HEK293T (cell line): ENCODE data around the gene SEMA4A.

ENCODE experiments used
- CTCF ChIA-PET: fragments of 350-600 bp; formaldehyde crosslinking; extraction: SDS; loops from one replicate; lab custom pipeline; 2021; ENCODE audit warnings: antibody characterized with exemption, inconsistent platforms; lab: Yijun Ruan, JAX
- POLR2A ChIA-PET: fragments of 350-600 bp; formaldehyde crosslinking; extraction: SDS; loops from one replicate; lab custom pipeline; 2020; ENCODE audit warnings: antibody characterized with exemption, inconsistent platforms; lab: Yijun Ruan, JAX
- DNase-seq: peaks from one replicate; pipeline ENCODE4 v3.0.0; 2012; ENCODE audit warnings: mixed read lengths; ENCODE audit errors: extremely low spot score
- ARNT ChIP-seq: fragments of 450-650 bp; IDR thresholded peaks from 2 replicates; pipeline ENCODE4 v1.6.1; 2017; ENCODE audit warnings: mild to moderate bottlenecking
- BHLHE40 ChIP-seq: fragments of 450-650 bp; IDR thresholded peaks from 2 replicates; pipeline ENCODE4 v1.6.1; 2016; ENCODE audit warnings: mild to moderate bottlenecking, moderate library complexity, borderline replicate concordance
- CTBP1 ChIP-seq: fragments of 450-650 bp; IDR thresholded peaks from 2 replicates; pipeline ENCODE4 v1.6.1; 2016; ENCODE audit warnings: borderline replicate concordance
- ELF4 ChIP-seq: fragments of 450-650 bp; IDR thresholded peaks from 2 replicates; pipeline ENCODE4 v1.6.1; 2017; ENCODE audit warnings: antibody characterized with exemption
- FOXA1 ChIP-seq: fragments of 450-650 bp; IDR thresholded peaks from 2 replicates; pipeline ENCODE4 v1.6.1; 2016; ENCODE audit warnings: mild to moderate bottlenecking
- FOXK2 ChIP-seq: fragments of 450-650 bp; IDR thresholded peaks from 2 replicates; pipeline ENCODE4 v1.6.1; 2016; ENCODE audit warnings: mild to moderate bottlenecking
- FOXM1 ChIP-seq: fragments of 450-650 bp; IDR thresholded peaks from 2 replicates; pipeline ENCODE4 v1.6.1; 2017; ENCODE audit warnings: mild to moderate bottlenecking, borderline replicate concordance
- HDGF ChIP-seq: fragments of 450-650 bp; IDR thresholded peaks from 2 replicates; pipeline ENCODE4 v1.6.1; 2017; ENCODE audit warnings: antibody characterized with exemption, borderline replicate concordance
- L3MBTL2 ChIP-seq: fragments of 450-650 bp; conservative IDR thresholded peaks from 2 replicates; pipeline ENCODE4 v1.6.1; 2016; ENCODE audit warnings: mild to moderate bottlenecking
- LEF1 ChIP-seq: fragments of 450-650 bp; IDR thresholded peaks from 2 replicates; pipeline ENCODE4 v1.6.1; 2017; ENCODE audit warnings: mild to moderate bottlenecking, borderline replicate concordance
- NFRKB ChIP-seq: fragments of 450-650 bp; IDR thresholded peaks from 2 replicates; pipeline ENCODE4 v1.6.1; 2016; ENCODE audit warnings: mild to moderate bottlenecking, moderate library complexity
- PKNOX1 ChIP-seq: fragments of 450-650 bp; IDR thresholded peaks from 2 replicates; pipeline ENCODE4 v1.6.1; 2016
- SP1 ChIP-seq: fragments of 450-650 bp; IDR thresholded peaks from 2 replicates; pipeline ENCODE4 v1.6.1; 2017
- SUZ12 ChIP-seq: fragments of 450-650 bp; IDR thresholded peaks from 2 replicates; pipeline ENCODE4 v1.6.1; 2016; ENCODE audit warnings: mild to moderate bottlenecking
- TARDBP ChIP-seq: fragments of 450-650 bp; IDR thresholded peaks from 2 replicates; pipeline ENCODE4 v1.6.1; 2016
- ZNF384 ChIP-seq: fragments of 450-650 bp; IDR thresholded peaks from 2 replicates; pipeline ENCODE4 v1.6.1; 2016

SEMA4A gene

GRCh38 chr1:156136970-156137483 lies 16.4 kb upstream of the SEMA4A start:
- TF ChIP-seq BHLHE40: no peak
- no peak for TF ChIP-seq FOXK2
- TF ChIP-seq ZNF384: no peak
- no peak for TF ChIP-seq NFRKB
- no peak for TF ChIP-seq TARDBP
- TF ChIP-seq HDGF: no peak
- TF ChIP-seq FOXA1: no peak
- TF ChIP-seq SP1: no peak
- no peak for TF ChIP-seq LEF1
- no peak for TF ChIP-seq CTBP1
- no peak for TF ChIP-seq ARNT
- no peak for TF ChIP-seq L3MBTL2
- no peak for TF ChIP-seq ELF4
- ChIA-PET POLR2A (interaction anchor here (0.8 to 1.2 kb wide), 2 partner anchors 44 to 76 kb away, joined by 4 to 7 read pairs; partner anchors contain the start of gene PMF1), CTCF (interaction anchor here (0.6 to 1.4 kb wide), 3 partner anchors 8 to 88 kb away, joined by 3 to 4 read pairs (median 3); no protein-coding TSS in a partner anchor)
- DNase-seq: no peak

- ChIA-PET CTCF (no interaction called here), POLR2A (no interaction called here)
- DNase-seq: no peak
- TF ChIP-seq ARNT (no peak), LEF1 (no peak), FOXK2 (no peak), FOXA1 (no peak), NFRKB (no peak), FOXM1 (no peak), PKNOX1 (no peak), L3MBTL2 (no peak), HDGF (no peak), TARDBP (no peak), CTBP1 (no peak), ZNF384 (no peak), SP1 (no peak), ELF4 (no peak), BHLHE40 (no peak), SUZ12 (no peak)
These were observed 14.9 kb upstream of the SEMA4A start for GRCh38 chr1:156138458-156138867.

- POLR2A ChIA-PET: interaction anchor here (0.6 to 2.0 kb wide), 4 partner anchors 72 to 141 kb away, joined by 3 to 9 read pairs (median 6); partner anchors contain the start of genes PMF1 and SMG5
- DNase-seq: peak; percentile 77
- CTCF ChIA-PET: interaction anchor here (0.6 to 3.1 kb wide), 18 partner anchors 11 to 218 kb away, joined by 3 to 32 read pairs (median 4); partner anchors contain the start of genes PAQR6 and PMF1
- TF ChIP-seq ARNT (no peak), ELF4 (no peak), LEF1 (no peak), BHLHE40 (no peak), FOXA1 (no peak), FOXM1 (no peak)
These were observed 12.3 kb upstream of the SEMA4A start for GRCh38 chr1:156140879-156141707.

GRCh38 chr1:156143765-156144489 lies 9.5 kb upstream of the SEMA4A start:
- no peak for DNase-seq
- TF ChIP-seq HDGF: no peak
- no peak for TF ChIP-seq NFRKB
- TF ChIP-seq ZNF384: no peak
- TF ChIP-seq PKNOX1: no peak
- TF ChIP-seq ELF4: no peak
- no peak for TF ChIP-seq TARDBP
- no peak for TF ChIP-seq BHLHE40
- TF ChIP-seq SP1: no peak
- TF ChIP-seq ARNT: no peak
- no peak for TF ChIP-seq CTBP1
- TF ChIP-seq L3MBTL2: no peak
- no peak for TF ChIP-seq FOXM1
- TF ChIP-seq LEF1: no peak
- TF ChIP-seq FOXK2: no peak
- no peak for TF ChIP-seq SUZ12
- no peak for TF ChIP-seq FOXA1
- POLR2A ChIA-PET: interaction anchor here (1.4 kb wide), 1 partner anchor 69 kb away, joined by 3 read pairs; the partner anchor contains the start of gene PMF1
- CTCF ChIA-PET: interaction anchor here (4.3 kb wide), 1 partner anchor 81 kb away, joined by 37 read pairs; no protein-coding TSS in a partner anchor

GRCh38 chr1:156144742-156145141 lies 8.6 kb upstream of the SEMA4A start:
- CTCF ChIA-PET: interaction anchor here (1.2 to 4.3 kb wide), 2 partner anchors 16 to 81 kb away, joined by 5 to 37 read pairs; no protein-coding TSS in a partner anchor
- TF ChIP-seq FOXK2 (no peak), L3MBTL2 (no peak), ZNF384 (no peak), FOXM1 (no peak), FOXA1 (no peak), ARNT (no peak), BHLHE40 (no peak), LEF1 (no peak), HDGF (no peak), ELF4 (no peak), TARDBP (no peak), NFRKB (no peak), PKNOX1 (no peak), SP1 (no peak), CTBP1 (no peak)
- DNase-seq: no peak
- POLR2A ChIA-PET: interaction anchor here (3.7 kb wide), 1 partner anchor 69 kb away, joined by 22 read pairs; the partner anchor contains the start of gene PMF1
